ENCODE data around the gene CEP76.
"Not testable (repeated sequence)": the region's sequence is repeated elsewhere in the genome, so short reads cannot be mapped to it uniquely, and the experiment has no call there.

CEP76 gene

DNA sequence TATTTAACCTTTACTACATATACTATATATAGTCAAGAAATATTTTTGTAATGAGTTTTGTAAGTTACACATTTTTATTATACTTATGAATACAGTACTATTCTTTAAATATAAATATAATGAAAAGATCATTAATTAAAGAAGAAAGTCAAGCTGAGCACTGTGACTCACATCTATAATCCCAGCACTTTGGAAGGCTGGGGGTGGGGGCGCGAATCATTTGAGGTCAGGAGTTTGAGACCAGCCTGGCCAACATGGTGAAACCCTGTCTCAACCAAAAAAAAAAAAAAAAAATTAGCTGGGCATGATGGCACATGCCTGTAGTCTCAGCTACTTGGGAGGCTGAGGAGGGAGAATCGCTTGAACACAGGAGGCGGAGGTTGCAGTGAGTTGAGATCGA lies 58.8 kb downstream of the CEP76 start:
- Histone ChIP-seq H3K79me2 (ENCODE audit: control insufficient read depth, insufficient read depth, low read length, unreplicated experiment) (peaks cover 86% of the 10 kb centered on the region), H3K4me1 (ENCODE audit: control insufficient read depth, insufficient read depth, low read length, unreplicated experiment) (peaks cover 33% of the 10 kb centered on the region)
- not testable (repeated sequence) for H2AFZ ChIP-seq (ENCODE audit: low read length, unreplicated experiment); H3K27ac ChIP-seq (ENCODE audit: low read depth, low read length); H3K4me3 ChIP-seq (ENCODE audit: low read depth, low read length); H3K36me3 ChIP-seq (ENCODE audit: insufficient read depth, low read length); H3K27me3 ChIP-seq (ENCODE audit: insufficient read depth, low read length)

DNA sequence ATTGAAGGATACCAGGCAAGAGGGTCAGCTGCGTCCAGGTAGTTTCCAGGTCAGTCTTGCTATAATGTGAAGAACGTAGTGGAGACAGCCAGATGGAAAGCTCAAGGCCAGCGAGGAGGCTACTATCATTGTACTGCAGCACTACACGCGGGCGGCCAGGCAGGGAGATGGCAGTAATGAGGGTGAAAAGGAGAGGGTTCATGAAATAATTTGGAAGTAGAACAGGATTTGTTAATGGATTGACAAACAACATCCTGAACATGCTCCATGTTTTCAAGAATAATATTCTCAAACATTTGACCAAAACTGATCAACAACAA lies 61.7 kb downstream of the CEP76 start:
- peaks cover 44% of the 10 kb centered on the region for H3K4me1 ChIP-seq (ENCODE audit: control insufficient read depth, insufficient read depth, low read length, unreplicated experiment)
- H3K27ac ChIP-seq (ENCODE audit: low read depth, low read length): peak overlapping the region; percentile 96
- no peaks in the 10 kb centered on the region for H3K27me3 ChIP-seq (ENCODE audit: insufficient read depth, low read length)
- peak overlapping the region; percentile 18 for H2AFZ ChIP-seq (ENCODE audit: low read length, unreplicated experiment)
- peak overlapping the region; percentile 28; the same call in 1 of the 2 replicates for H3K4me3 ChIP-seq (ENCODE audit: low read depth, low read length)
- H3K36me3 ChIP-seq (ENCODE audit: insufficient read depth, low read length): no peaks in the 10 kb centered on the region
- peaks cover 83% of the 10 kb centered on the region for H3K79me2 ChIP-seq (ENCODE audit: control insufficient read depth, insufficient read depth, low read length, unreplicated experiment)

GRCh38 chr18:12639990-12640880 lies 62.3 kb downstream of the CEP76 start:
- H3K79me2 ChIP-seq (ENCODE audit: control insufficient read depth, insufficient read depth, low read length, unreplicated experiment): peaks cover 82% of the 10 kb centered on the region
- H3K27me3 ChIP-seq (ENCODE audit: insufficient read depth, low read length): no peaks in the 10 kb centered on the region
- H3K36me3 ChIP-seq (ENCODE audit: insufficient read depth, low read length): no peaks in the 10 kb centered on the region
- peak overlapping the region; percentile 96 for H3K27ac ChIP-seq (ENCODE audit: low read depth, low read length)
- H3K4me3 ChIP-seq (ENCODE audit: low read depth, low read length): peak overlapping the region; percentile 56; the same call in 1 of the 2 replicates
- H2AFZ ChIP-seq (ENCODE audit: low read length, unreplicated experiment): peak overlapping the region; percentile 72
- peaks cover 38% of the 10 kb centered on the region for H3K4me1 ChIP-seq (ENCODE audit: control insufficient read depth, insufficient read depth, low read length, unreplicated experiment)

- Histone ChIP-seq H3K4me3 (ENCODE audit: low read depth, low read length) (no peak overlapping the region), H3K27ac (ENCODE audit: low read depth, low read length) (peak overlapping the region; percentile 83), H3K4me1 (ENCODE audit: control insufficient read depth, insufficient read depth, low read length, unreplicated experiment) (peaks cover 37% of the 10 kb centered on the region), H3K36me3 (ENCODE audit: insufficient read depth, low read length) (no peaks in the 10 kb centered on the region), H2AFZ (ENCODE audit: low read length, unreplicated experiment) (no peak overlapping the region), H3K79me2 (ENCODE audit: control insufficient read depth, insufficient read depth, low read length, unreplicated experiment) (peaks cover 68% of the 10 kb centered on the region), H3K27me3 (ENCODE audit: insufficient read depth, low read length) (no peaks in the 10 kb centered on the region)
These were observed 63.8 kb downstream of the CEP76 start for GRCh38 chr18:12638644-12639124.

GRCh38 chr18:12637901-12638643 lies 64.5 kb downstream of the CEP76 start:
- H3K27me3 ChIP-seq (ENCODE audit: insufficient read depth, low read length): no peaks in the 10 kb centered on the region
- H3K79me2 ChIP-seq (ENCODE audit: control insufficient read depth, insufficient read depth, low read length, unreplicated experiment): peaks cover 63% of the 10 kb centered on the region
- H2AFZ ChIP-seq (ENCODE audit: low read length, unreplicated experiment): no peak overlapping the region
- H3K27ac ChIP-seq (ENCODE audit: low read depth, low read length): peak overlapping the region; percentile 83
- peaks cover 32% of the 10 kb centered on the region for H3K4me1 ChIP-seq (ENCODE audit: control insufficient read depth, insufficient read depth, low read length, unreplicated experiment)
- H3K36me3 ChIP-seq (ENCODE audit: insufficient read depth, low read length): no peaks in the 10 kb centered on the region
- H3K4me3 ChIP-seq (ENCODE audit: low read depth, low read length): no peak overlapping the region

GRCh38 chr18:12637393-12637792 lies 65.1 kb downstream of the CEP76 start:
- no peaks in the 10 kb centered on the region for H3K36me3 ChIP-seq (ENCODE audit: insufficient read depth, low read length)
- H3K27ac ChIP-seq (ENCODE audit: low read depth, low read length): peak overlapping the region; percentile 83
- peaks cover 59% of the 10 kb centered on the region for H3K79me2 ChIP-seq (ENCODE audit: control insufficient read depth, insufficient read depth, low read length, unreplicated experiment)
- peaks cover 31% of the 10 kb centered on the region for H3K4me1 ChIP-seq (ENCODE audit: control insufficient read depth, insufficient read depth, low read length, unreplicated experiment)
- no peaks in the 10 kb centered on the region for H3K27me3 ChIP-seq (ENCODE audit: insufficient read depth, low read length)
- H2AFZ ChIP-seq (ENCODE audit: low read length, unreplicated experiment): no peak overlapping the region
- no peak overlapping the region for H3K4me3 ChIP-seq (ENCODE audit: low read depth, low read length)

GRCh38 chr18:12631831-12632477 lies 70.6 kb downstream of the CEP76 start:
- H3K4me3 ChIP-seq (ENCODE audit: low read depth, low read length): no peak overlapping the region
- no peak overlapping the region for H3K27ac ChIP-seq (ENCODE audit: low read depth, low read length)
- H2AFZ ChIP-seq (ENCODE audit: low read length, unreplicated experiment): no peak overlapping the region
- peaks cover 23% of the 10 kb centered on the region for H3K4me1 ChIP-seq (ENCODE audit: control insufficient read depth, insufficient read depth, low read length, unreplicated experiment)
- peaks cover 16% of the 10 kb centered on the region for H3K79me2 ChIP-seq (ENCODE audit: control insufficient read depth, insufficient read depth, low read length, unreplicated experiment)
- no peaks in the 10 kb centered on the region for H3K36me3 ChIP-seq (ENCODE audit: insufficient read depth, low read length)
- no peaks in the 10 kb centered on the region for H3K27me3 ChIP-seq (ENCODE audit: insufficient read depth, low read length)

DNA sequence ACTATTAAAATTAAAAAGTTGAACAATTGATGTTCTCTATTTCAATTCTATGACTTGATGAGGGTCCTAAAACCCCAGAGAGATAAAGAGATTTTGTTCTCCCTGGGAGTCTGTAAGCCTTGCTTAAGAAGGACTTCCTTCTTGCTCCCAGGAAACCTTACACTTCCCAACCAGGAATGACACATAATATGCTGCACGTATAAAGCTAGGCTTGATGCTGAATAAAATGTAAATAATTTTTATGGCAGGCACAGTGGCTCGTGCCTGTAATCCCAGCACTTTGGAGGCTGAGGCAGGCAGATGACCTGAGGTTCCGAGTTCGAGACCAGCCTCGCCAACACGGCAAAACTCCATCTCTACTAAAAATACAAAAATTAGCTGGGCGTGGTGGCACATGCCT lies 72.4 kb downstream of the CEP76 start:
- Histone ChIP-seq H2AFZ (ENCODE audit: low read length, unreplicated experiment) (no peak overlapping the region), H3K36me3 (ENCODE audit: insufficient read depth, low read length) (no peaks in the 10 kb centered on the region), H3K4me1 (ENCODE audit: control insufficient read depth, insufficient read depth, low read length, unreplicated experiment) (peaks cover 23% of the 10 kb centered on the region), H3K79me2 (ENCODE audit: control insufficient read depth, insufficient read depth, low read length, unreplicated experiment) (peaks cover 9% of the 10 kb centered on the region), H3K27me3 (ENCODE audit: insufficient read depth, low read length) (no peaks in the 10 kb centered on the region), H3K27ac (ENCODE audit: low read depth, low read length) (peak overlapping the region; percentile 95), H3K4me3 (ENCODE audit: low read depth, low read length) (no peak overlapping the region)

DNA sequence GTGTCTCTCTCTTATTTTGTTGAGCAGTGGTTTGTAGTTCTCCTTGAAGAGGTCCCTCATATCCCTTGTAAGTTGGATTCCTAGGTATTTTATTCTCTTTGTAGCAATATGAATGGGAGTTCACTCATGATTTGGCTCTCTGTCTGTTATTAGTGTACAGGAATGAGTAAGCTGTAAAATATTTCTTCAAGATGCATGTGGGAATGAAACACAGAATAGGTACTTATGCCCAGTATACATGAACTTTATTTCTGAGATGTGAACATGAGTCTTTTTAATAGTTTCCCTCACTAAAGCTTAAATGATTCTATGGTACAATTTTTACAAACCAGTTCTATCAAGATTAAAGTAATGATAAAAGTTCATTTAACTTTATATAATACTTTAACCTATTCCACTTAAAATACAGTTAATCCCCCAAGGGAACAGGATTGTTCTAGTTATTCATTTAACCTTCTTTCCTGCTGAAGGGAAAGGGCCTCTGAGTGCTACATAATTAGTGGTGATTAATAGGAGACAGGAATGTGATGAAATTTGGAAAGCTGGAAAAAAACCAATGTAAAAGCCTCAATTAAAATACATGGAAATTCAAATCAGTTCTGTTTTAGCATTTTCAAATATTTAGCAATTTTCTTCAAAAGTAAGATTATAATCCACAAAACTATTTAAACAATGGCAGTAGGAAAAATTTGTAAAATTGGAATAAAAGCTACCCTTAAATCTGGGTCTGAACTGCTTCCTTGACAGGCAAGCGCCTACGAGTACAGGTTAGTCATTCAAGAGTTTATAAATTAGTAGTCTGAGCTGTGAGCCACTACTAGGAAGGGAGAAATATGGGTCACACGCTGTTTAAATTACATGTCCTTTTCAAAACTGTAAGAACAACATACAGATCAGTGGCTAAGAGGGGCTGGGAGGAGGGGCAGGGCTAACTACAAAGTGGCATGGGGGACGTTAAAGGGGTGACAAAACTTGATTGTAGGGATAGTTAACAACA lies 73.5 kb downstream of the CEP76 start:
- peak overlapping the region; percentile 95 for H3K27ac ChIP-seq (ENCODE audit: low read depth, low read length)
- peaks cover 23% of the 10 kb centered on the region for H3K4me1 ChIP-seq (ENCODE audit: control insufficient read depth, insufficient read depth, low read length, unreplicated experiment)
- H3K27me3 ChIP-seq (ENCODE audit: insufficient read depth, low read length): no peaks in the 10 kb centered on the region
- peaks cover 9% of the 10 kb centered on the region for H3K79me2 ChIP-seq (ENCODE audit: control insufficient read depth, insufficient read depth, low read length, unreplicated experiment)
- H3K36me3 ChIP-seq (ENCODE audit: insufficient read depth, low read length): no peaks in the 10 kb centered on the region
- no peak overlapping the region for H2AFZ ChIP-seq (ENCODE audit: low read length, unreplicated experiment)
- H3K4me3 ChIP-seq (ENCODE audit: low read depth, low read length): peak overlapping the region; percentile 33

GRCh38 chr18:12627199-12627598 lies 75.3 kb downstream of the CEP76 start:
- H3K79me2 ChIP-seq (ENCODE audit: control insufficient read depth, insufficient read depth, low read length, unreplicated experiment); H3K27ac ChIP-seq (ENCODE audit: low read depth, low read length); H3K27me3 ChIP-seq (ENCODE audit: insufficient read depth, low read length); H3K36me3 ChIP-seq (ENCODE audit: insufficient read depth, low read length); H3K4me3 ChIP-seq (ENCODE audit: low read depth, low read length); H2AFZ ChIP-seq (ENCODE audit: low read length, unreplicated experiment): not testable (repeated sequence)
- H3K4me1 ChIP-seq (ENCODE audit: control insufficient read depth, insufficient read depth, low read length, unreplicated experiment): peaks cover 25% of the 10 kb centered on the region
